WTC11 (cell line): Measurements from ENCODE around the gene RNF126.

ENCODE experiments used
- TEAD4 ChIP-seq: sonication (generic); formaldehyde crosslinking; IDR thresholded peaks from 2 replicates; pipeline ENCODE4 v1.8.0; 2022; ENCODE audit warnings: mild to moderate bottlenecking, missing genetic modification reagents
- TF ChIP-seq, protein P1 (sequence below): fragments of 200-600 bp; IDR thresholded peaks from 2 replicates; pipeline ENCODE4 v1.8.0; 2022; ENCODE audit warnings: antibody characterized with exemption

DNA sequence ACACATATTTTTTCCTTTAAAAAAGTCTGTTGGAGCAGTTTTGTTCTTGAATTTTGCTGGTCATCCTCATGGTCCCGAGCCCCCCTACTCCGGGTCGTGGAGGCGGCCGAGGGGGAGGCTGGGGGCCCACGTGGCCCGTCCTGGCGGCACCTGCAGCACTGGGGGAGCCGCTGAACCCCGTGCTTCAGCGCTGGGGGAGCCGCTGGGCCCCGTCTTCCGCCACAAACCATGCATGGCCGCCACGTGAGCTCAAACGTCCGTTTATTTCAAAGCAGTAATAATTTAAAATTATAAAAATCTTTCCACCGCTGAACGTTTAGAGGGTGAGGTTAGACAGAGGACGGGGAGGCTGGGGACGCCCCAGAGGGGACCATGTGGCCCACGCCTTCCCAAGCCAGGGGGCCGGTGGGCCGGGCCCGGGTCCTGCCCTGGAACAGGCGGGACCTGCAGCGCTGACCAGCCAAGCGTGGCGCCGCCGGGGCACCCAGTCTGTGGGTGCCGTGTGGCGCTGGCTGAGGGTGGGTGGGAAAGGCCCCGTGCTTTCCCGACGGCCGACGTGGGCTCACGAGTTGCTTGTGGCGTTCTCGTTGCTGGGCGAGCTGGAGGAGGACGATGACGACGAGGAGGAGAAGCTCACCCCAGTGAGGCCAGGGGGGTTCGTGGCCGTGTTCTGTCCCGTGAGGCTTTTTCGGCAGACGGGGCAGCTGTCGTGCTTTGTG is 15.3 kb downstream of the RNF126 start:
- no peak for TF ChIP-seq TEAD4
- TF ChIP-seq, protein P1, sequence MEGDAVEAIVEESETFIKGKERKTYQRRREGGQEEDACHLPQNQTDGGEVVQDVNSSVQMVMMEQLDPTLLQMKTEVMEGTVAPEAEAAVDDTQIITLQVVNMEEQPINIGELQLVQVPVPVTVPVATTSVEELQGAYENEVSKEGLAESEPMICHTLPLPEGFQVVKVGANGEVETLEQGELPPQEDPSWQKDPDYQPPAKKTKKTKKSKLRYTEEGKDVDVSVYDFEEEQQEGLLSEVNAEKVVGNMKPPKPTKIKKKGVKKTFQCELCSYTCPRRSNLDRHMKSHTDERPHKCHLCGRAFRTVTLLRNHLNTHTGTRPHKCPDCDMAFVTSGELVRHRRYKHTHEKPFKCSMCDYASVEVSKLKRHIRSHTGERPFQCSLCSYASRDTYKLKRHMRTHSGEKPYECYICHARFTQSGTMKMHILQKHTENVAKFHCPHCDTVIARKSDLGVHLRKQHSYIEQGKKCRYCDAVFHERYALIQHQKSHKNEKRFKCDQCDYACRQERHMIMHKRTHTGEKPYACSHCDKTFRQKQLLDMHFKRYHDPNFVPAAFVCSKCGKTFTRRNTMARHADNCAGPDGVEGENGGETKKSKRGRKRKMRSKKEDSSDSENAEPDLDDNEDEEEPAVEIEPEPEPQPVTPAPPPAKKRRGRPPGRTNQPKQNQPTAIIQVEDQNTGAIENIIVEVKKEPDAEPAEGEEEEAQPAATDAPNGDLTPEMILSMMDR: no peak
